ENCODE measurements around the gene SLC2A13.

DNA sequence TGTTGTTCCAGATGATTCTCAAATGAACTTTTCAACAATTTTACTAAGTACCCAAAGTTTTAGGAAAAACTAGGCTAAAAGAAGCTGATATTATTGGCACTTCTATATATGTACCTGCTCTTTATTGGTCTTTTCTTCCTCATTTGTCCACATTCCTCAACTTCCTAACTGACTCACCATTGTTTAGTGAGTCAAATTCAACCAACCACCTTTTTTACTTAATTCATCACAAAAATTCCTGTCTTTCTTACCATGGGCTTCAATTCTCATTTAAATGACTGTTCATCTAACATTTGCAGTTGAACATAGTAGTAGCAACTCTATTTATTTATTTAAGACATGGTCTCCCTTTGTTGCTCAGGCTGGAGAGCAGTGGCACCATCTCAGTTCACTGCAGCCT is 47.6 kb upstream of the SLC2A13 start:
- TF ChIP-seq POLR2A (IDR thresholded peaks at IDR 0.05; ENCODE audit: low read depth, low read length): no peak
- TF ChIP-seq POLR2AphosphoS5 (IDR thresholded peaks at IDR 0.05; ENCODE audit: low read depth, low read length): no peak
